PFSK-1 (cell line): ENCODE data around the gene TSNAXIP1.

Experiments
- FOXP2 ChIP-seq: optimal IDR thresholded peaks from 2 replicates; pipeline ENCODE3; 2011; ENCODE audit warnings: borderline replicate concordance, control low read depth, inconsistent platforms; ENCODE audit not compliant: insufficient read depth; ENCODE audit errors: extremely low read length, extremely low read depth
- POLR2AphosphoS5 ChIP-seq: IDR thresholded peaks from 2 replicates; pipeline ENCODE4 v1.6.1; 2012; ENCODE audit warnings: low read depth, mild to moderate bottlenecking, control low read depth, low read length, moderate library complexity
- SIN3A ChIP-seq: IDR thresholded peaks from 2 replicates; pipeline ENCODE4 v1.6.1; 2012; ENCODE audit warnings: mild to moderate bottlenecking, low read length, moderate library complexity, borderline replicate concordance; ENCODE audit not compliant: insufficient read depth
- TAF1 ChIP-seq: IDR thresholded peaks from 2 replicates; pipeline ENCODE4 v1.6.1; 2012; ENCODE audit warnings: low read length, control low read depth, borderline replicate concordance; ENCODE audit not compliant: insufficient read depth
- TF ChIP-seq, protein P1 (sequence below), 2 experiments: IDR thresholded peaks; 2 replicates each; pipeline versions ENCODE4 v1.6.1 to v1.8.0; 2011 to 2012; ENCODE audit warnings: low read depth in 2 of 2, low read length in 2 of 2, control low read depth in 1 of 2, inconsistent platforms in 1 of 2, mild to moderate bottlenecking in 1 of 2, moderate library complexity in 1 of 2; ENCODE audit not compliant: insufficient read depth in 1 of 2

GRCh38 chr16:67773569-67774456, 32.9 kb upstream of the TSNAXIP1 start:
- no peak for TF ChIP-seq POLR2AphosphoS5
- no peak for TF ChIP-seq SIN3A
- TF ChIP-seq, protein P1, sequence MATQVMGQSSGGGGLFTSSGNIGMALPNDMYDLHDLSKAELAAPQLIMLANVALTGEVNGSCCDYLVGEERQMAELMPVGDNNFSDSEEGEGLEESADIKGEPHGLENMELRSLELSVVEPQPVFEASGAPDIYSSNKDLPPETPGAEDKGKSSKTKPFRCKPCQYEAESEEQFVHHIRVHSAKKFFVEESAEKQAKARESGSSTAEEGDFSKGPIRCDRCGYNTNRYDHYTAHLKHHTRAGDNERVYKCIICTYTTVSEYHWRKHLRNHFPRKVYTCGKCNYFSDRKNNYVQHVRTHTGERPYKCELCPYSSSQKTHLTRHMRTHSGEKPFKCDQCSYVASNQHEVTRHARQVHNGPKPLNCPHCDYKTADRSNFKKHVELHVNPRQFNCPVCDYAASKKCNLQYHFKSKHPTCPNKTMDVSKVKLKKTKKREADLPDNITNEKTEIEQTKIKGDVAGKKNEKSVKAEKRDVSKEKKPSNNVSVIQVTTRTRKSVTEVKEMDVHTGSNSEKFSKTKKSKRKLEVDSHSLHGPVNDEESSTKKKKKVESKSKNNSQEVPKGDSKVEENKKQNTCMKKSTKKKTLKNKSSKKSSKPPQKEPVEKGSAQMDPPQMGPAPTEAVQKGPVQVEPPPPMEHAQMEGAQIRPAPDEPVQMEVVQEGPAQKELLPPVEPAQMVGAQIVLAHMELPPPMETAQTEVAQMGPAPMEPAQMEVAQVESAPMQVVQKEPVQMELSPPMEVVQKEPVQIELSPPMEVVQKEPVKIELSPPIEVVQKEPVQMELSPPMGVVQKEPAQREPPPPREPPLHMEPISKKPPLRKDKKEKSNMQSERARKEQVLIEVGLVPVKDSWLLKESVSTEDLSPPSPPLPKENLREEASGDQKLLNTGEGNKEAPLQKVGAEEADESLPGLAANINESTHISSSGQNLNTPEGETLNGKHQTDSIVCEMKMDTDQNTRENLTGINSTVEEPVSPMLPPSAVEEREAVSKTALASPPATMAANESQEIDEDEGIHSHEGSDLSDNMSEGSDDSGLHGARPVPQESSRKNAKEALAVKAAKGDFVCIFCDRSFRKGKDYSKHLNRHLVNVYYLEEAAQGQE (IDR thresholded peaks at IDR 0.05; ENCODE audit: insufficient read depth in 1 of 2, low read depth in 2 of 2, low read length in 2 of 2) = no peak
- TF ChIP-seq TAF1 = no peak
- TF ChIP-seq FOXP2 = no peak
